GM12878 (cell line): ENCODE results near the gene SELE. TPM values are rescaled to one million over a fixed set of nuclear protein-coding genes. Genes with fewer than 3 reads are reported as not detected.

Experiments used
- ATAC-seq: fragments of 200-7000 bp; cut with Tn5 transposase; 3 replicates; pipeline ENCODE4 v1.9.1; 2020; ENCODE audit warnings: mild to moderate bottlenecking, moderate library complexity
- BruUV-seq: library from RNA; stranded (reverse); fragments of 400-500 nt; replicated peaks from 2 replicates; lab custom pipeline; 2021; lab: Mats Ljungman, UMichigan
- CTCF ChIA-PET: fragments of 300-600 bp; sonication (Branson Sonifier 250); formaldehyde crosslinking; extraction: SDS; loops from one replicate; lab custom pipeline; 2021; ENCODE audit warnings: inconsistent platforms; lab: Yijun Ruan, JAX
- POLR2A ChIA-PET: fragments of 350-600 bp; formaldehyde crosslinking; extraction: SDS; loops from one replicate; lab custom pipeline; 2021; ENCODE audit warnings: inconsistent platforms; lab: Charles Lee
- RAD21 ChIA-PET: fragments of 300-600 bp; sonication (Branson Sonifier 250); formaldehyde crosslinking; loops from one replicate; lab custom pipeline; 2023; ENCODE audit warnings: antibody characterized with exemption; ENCODE audit not compliant: unreplicated experiment; lab: Charles Lee
- SMC1A ChIA-PET: fragments of 300-600 bp; sonication (Branson Sonifier 250); formaldehyde crosslinking; loops from one replicate; lab custom pipeline; 2023; ENCODE audit not compliant: unreplicated experiment, uncharacterized antibody; lab: Charles Lee
- DNase-seq: peaks from one replicate; pipeline ENCODE4 v3.0.0-alpha.2; 2011; ENCODE audit warnings: low read depth, low spot score
- FAIRE-seq: peaks from 3 replicates; lab custom pipeline; 2011; peaks lifted over from hg19 to GRCh38; lab: Jason Lieb, UNC
- H2AFZ ChIP-seq: 2 replicates; pipeline ENCODE4 v1.6.0; 2011; ENCODE audit warnings: low read depth, low read length, control low read depth; ENCODE audit not compliant: control insufficient read depth
- H3K27ac ChIP-seq: 2 replicates; pipeline ENCODE4 v1.5.1; 2011; ENCODE audit warnings: control low read depth; ENCODE audit not compliant: control insufficient read depth, insufficient read depth
- H3K27me3 ChIP-seq, 2 experiments: replicated peaks in 1 of 2; 2 replicates each; pipeline versions ENCODE4 v1.6.0 to v1.6.1; 2011; ENCODE audit warnings: low read length in 1 of 2; ENCODE audit not compliant: control insufficient read depth in 2 of 2, insufficient read depth in 2 of 2
- H3K36me3 ChIP-seq, 2 experiments: 2 replicates each; pipeline ENCODE4 v1.5.1; 2011; ENCODE audit warnings: low read length in 1 of 2; ENCODE audit not compliant: control insufficient read depth in 2 of 2, insufficient read depth in 2 of 2
- H3K4me1 ChIP-seq: 2 replicates; pipeline ENCODE4 v1.6.1; 2011; ENCODE audit warnings: mild to moderate bottlenecking, low read length, moderate library complexity, mixed read lengths; ENCODE audit not compliant: control insufficient read depth, insufficient read depth
- H3K4me2 ChIP-seq: 2 replicates; pipeline ENCODE4 v1.6.0; 2011; ENCODE audit warnings: control low read depth; ENCODE audit not compliant: control insufficient read depth, insufficient read depth
- H3K4me3 ChIP-seq: fragments of 200-600 bp; sonication (generic); 2 replicates; pipeline ENCODE4 v1.5.1; 2016
- H3K79me2 ChIP-seq: 2 replicates; pipeline ENCODE4 v1.6.0; 2011; ENCODE audit warnings: low read length; ENCODE audit not compliant: control insufficient read depth, insufficient read depth
- H3K9ac ChIP-seq: 2 replicates; pipeline ENCODE4 v1.8.0; 2011; ENCODE audit warnings: low read length, control low read depth, mixed read lengths; ENCODE audit not compliant: control insufficient read depth, insufficient read depth
- H3K9me3 ChIP-seq: replicated peaks from 3 replicates; pipeline ENCODE4 v1.5.1; 2011; ENCODE audit warnings: mild to moderate bottlenecking, low read length; ENCODE audit not compliant: control insufficient read depth, insufficient read depth
- H4K20me1 ChIP-seq: 2 replicates; pipeline ENCODE4 v1.6.0; 2011; ENCODE audit not compliant: control insufficient read depth, insufficient read depth
- CBX5 ChIP-seq: sonication (generic); IDR thresholded peaks from 2 replicates; pipeline ENCODE4 v1.6.1; 2016; ENCODE audit warnings: low read depth, moderate library complexity, mild to moderate bottlenecking, inconsistent platforms
- ETV6 ChIP-seq, 2 experiments: fragments of 450-650 bp in 1 of 2; IDR thresholded peaks in 1 of 2; conservative IDR thresholded peaks in 1 of 2; 2 replicates each; pipeline ENCODE4 v1.6.1; 2014; ENCODE audit warnings: antibody characterized with exemption in 1 of 2, borderline replicate concordance in 1 of 2, low read depth in 1 of 2, mild to moderate bottlenecking in 1 of 2, moderate library complexity in 1 of 2
- EZH2 ChIP-seq: IDR thresholded peaks from 2 replicates; pipeline ENCODE4 v1.6.1; 2012; ENCODE audit warnings: low read depth, mild to moderate bottlenecking, control low read depth, inconsistent platforms, low read length, borderline replicate concordance; ENCODE audit not compliant: control insufficient read depth
- FOXK2 ChIP-seq: fragments of 450-650 bp; IDR thresholded peaks from 2 replicates; pipeline ENCODE4 v1.6.1; 2017; ENCODE audit warnings: mild to moderate bottlenecking, moderate library complexity
- HCFC1 ChIP-seq: fragments of 150-350 bp; IDR thresholded peaks from 2 replicates; pipeline ENCODE4 v1.6.1; 2014; ENCODE audit warnings: low read length
- HDGF ChIP-seq: fragments of 450-650 bp; IDR thresholded peaks from 2 replicates; pipeline ENCODE4 v1.6.1; 2016; ENCODE audit warnings: antibody characterized with exemption
- IRF4 ChIP-seq: IDR thresholded peaks from 2 replicates; pipeline ENCODE4 v1.6.1; 2011; ENCODE audit warnings: low read depth, low read length
- MAX ChIP-seq: IDR thresholded peaks from 2 replicates; pipeline ENCODE4 v1.6.1; 2012; ENCODE audit warnings: low read depth, low read length, improper control_type of control experiment
- MXI1 ChIP-seq: fragments of 150-350 bp; IDR thresholded peaks from 2 replicates; pipeline ENCODE4 v1.6.1; 2011; ENCODE audit warnings: low read depth, mild to moderate bottlenecking, inconsistent platforms, low read length, improper control_type of control experiment
- NFIC ChIP-seq: IDR thresholded peaks from 2 replicates; pipeline ENCODE4 v1.6.1; 2012; ENCODE audit warnings: low read depth, mild to moderate bottlenecking, inconsistent platforms, low read length, moderate library complexity
- NRF1 ChIP-seq: conservative IDR thresholded peaks from 2 replicates; pipeline ENCODE4 v1.6.1; 2011; ENCODE audit warnings: mild to moderate bottlenecking, low read depth, low read length, improper control_type of control experiment
- PBX3 ChIP-seq: IDR thresholded peaks from 2 replicates; pipeline ENCODE4 v1.6.1; 2011; ENCODE audit warnings: mild to moderate bottlenecking, low read depth, low read length, moderate library complexity; ENCODE audit not compliant: insufficient replicate concordance
- RFX5 ChIP-seq: IDR thresholded peaks from 2 replicates; pipeline ENCODE4 v1.6.1; 2011; ENCODE audit warnings: low read depth, low read length, improper control_type of control experiment
- STAT3 ChIP-seq: IDR thresholded peaks from 2 replicates; pipeline ENCODE4 v1.6.1; 2011; ENCODE audit warnings: low read depth, low read length, improper control_type of control experiment
- TCF7 ChIP-seq: IDR thresholded peaks from 2 replicates; pipeline ENCODE4 v1.6.1; 2014; ENCODE audit warnings: antibody characterized with exemption, borderline replicate concordance
- ZNF274 ChIP-seq: IDR thresholded peaks from one replicate; pipeline ENCODE4 v1.8.0; 2011; ENCODE audit not compliant: insufficient read length, insufficient read depth
- WGBS: methylation state at CpG from one replicate; pipeline ENCODE4 v1.1.6; 2016; ENCODE audit warnings: low lambda C conversion rate; ENCODE audit not compliant: insufficient replicate concordance, insufficient coverage; ENCODE audit errors: missing lambda C conversion rate; 5-methylcytosine and 5-hydroxymethylcytosine counted together
- in situ Hi-C: fragments of 300-500 bp; cut with MboI; formaldehyde crosslinking; loops from 9 replicates; pipeline ENCODE4 v1.14.3; 2018; ENCODE audit warnings: mixed read lengths
- intact Hi-C: fragments of 100-400 bp; cut with micrococcal nuclease; formaldehyde crosslinking; loops from one replicate; pipeline ENCODE4 v1.14.2; 2022; ENCODE audit not compliant: unreplicated experiment
- polyA plus RNA-seq, 11 experiments: library from polyadenylated mRNA; depleted of rRNA in 4 of 11; unstranded in 6 of 11; stranded (reverse) in 5 of 11; fragments of >200 nt; fragmentation: Nextera tagmentation in 4 of 11; fragmentation: Illumina TruSeq in 1 of 11; extraction: Ambion mirVana in 4 of 11; extraction: Trizol in 1 of 11; gene quantifications; 1 replicate in 1 of 11; 2 replicates in 10 of 11; pipeline versions ENCODE4 v1.2.1 to v1.2.3, GENCODE V29; 2011 to 2016; ENCODE audit warnings: inconsistent platforms in 2 of 11, missing spikeins in 2 of 11, low read depth in 1 of 11
- total RNA-seq, 4 experiments: library from RNA; depleted of rRNA in 3 of 4; stranded (reverse); fragments of >200 nt in 3 of 4; fragmentation: Illumina TruSeq in 1 of 4; extraction: Trizol in 1 of 4; gene quantifications; 2 replicates each; pipeline versions ENCODE4 v1.2.1 to v1.2.3, GENCODE V29; 2013 to 2021

The SELE gene
- total and polyA plus RNA-seq, 10 of the 15 experiments (the other 5 are each of a cell fraction or from before 2014, with no cell fraction given) = not detected

- TF ChIP-seq PBX3 = no peak
- TF ChIP-seq TCF7 = no peak
- TF ChIP-seq HDGF = no peak
- no peak for TF ChIP-seq MAX
- no peak for TF ChIP-seq FOXK2
- TF ChIP-seq STAT3 = no peak
- TF ChIP-seq MXI1 = no peak
- no peak for TF ChIP-seq NFIC
These were observed 11.4 kb upstream of the SELE start (continued) for GRCh38 chr1:169745015-169745861.

GRCh38 chr1:169741666-169742394 lies 8.0 kb upstream of the SELE start:
- H3K9me3 ChIP-seq = no peaks in the 10 kb centered on the region
- WGBS = 42% methylated on average over 6 of the region's 6 CpGs
- SMC1A ChIA-PET = interaction anchor here (0.6 to 1.2 kb wide), 2 partner anchors 30 to 167 kb away, joined by 3 read pairs; no protein-coding TSS in a partner anchor
- no peak for DNase-seq
- no peak for TF ChIP-seq ETV6 (conservative IDR thresholded peaks at IDR 0.05 in 1 of 2, IDR thresholded peaks at IDR 0.05 in 1 of 2; ENCODE audit: borderline replicate concordance in 1 of 2, low read depth in 1 of 2)
- TF ChIP-seq HCFC1 = no peak
- no peak for TF ChIP-seq IRF4
- TF ChIP-seq EZH2 = no peak
- TF ChIP-seq NRF1 = no peak
- no peak for TF ChIP-seq ZNF274
- no peak for TF ChIP-seq CBX5
- TF ChIP-seq RFX5 = no peak
- TF ChIP-seq, all 136 proteins: peak for 0
- no peak overlapping the region for H3K9ac ChIP-seq
- CTCF ChIA-PET = interaction anchor here (1.1 kb wide), 1 partner anchor 9 kb away, joined by 3 read pairs; no protein-coding TSS in a partner anchor
- no peaks in the 10 kb centered on the region for H3K4me1 ChIP-seq
- no peaks in the 10 kb centered on the region for H3K79me2 ChIP-seq
- no peaks in the 10 kb centered on the region for H4K20me1 ChIP-seq
- in situ Hi-C loops (no loop called here), intact Hi-C loops (no loop called here)
- no TSS peak for BruUV-seq
- POLR2A ChIA-PET = no interaction called here
- RAD21 ChIA-PET = no interaction called here
- H3K4me2 ChIP-seq = no peak overlapping the region
- no peak overlapping the region for H3K27ac ChIP-seq
- no peaks in the 10 kb centered on the region for H3K36me3 ChIP-seq
- FAIRE-seq (no peak), ATAC-seq (no peak)
- no peak overlapping the region for H3K4me3 ChIP-seq
- H3K27me3 ChIP-seq = peaks cover 0 to 2% of the 10 kb centered on the region in 2 experiments; a peak in 2 of 4 replicates
- no peak overlapping the region for H2AFZ ChIP-seq
